ENCODE data around the gene GTPBP4.

Gene GTPBP4

DNA sequence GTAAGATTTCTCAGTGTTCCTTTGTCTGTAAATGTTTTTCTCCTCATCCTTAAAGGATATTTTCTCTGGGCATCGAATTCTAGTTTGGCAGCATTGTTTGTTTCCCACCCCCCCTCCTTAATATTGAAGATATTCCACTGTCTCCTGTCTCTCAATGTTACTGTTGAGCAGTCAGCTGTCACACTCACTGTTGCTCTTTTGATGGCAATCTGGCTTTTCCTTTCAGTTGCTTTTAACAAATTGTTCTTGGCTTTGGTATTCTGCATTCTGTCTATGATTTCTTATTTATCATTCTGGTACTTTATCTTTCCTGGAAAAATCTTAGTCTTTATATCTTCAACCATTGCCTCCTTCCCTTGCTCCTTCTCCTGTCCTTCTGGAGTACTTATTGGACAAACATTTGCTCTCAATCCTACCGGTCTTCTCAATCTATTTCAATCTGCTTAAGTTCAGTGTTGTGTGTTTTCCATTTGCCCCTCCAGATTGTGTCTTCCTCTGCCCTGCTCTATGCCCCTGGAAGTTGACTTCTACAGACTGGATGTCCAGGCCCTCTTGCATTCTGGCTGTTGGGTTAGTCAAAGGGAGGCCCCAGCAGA is 9.3 kb upstream of the GTPBP4 start:
- peak overlapping the region; percentile 19 for H3K27ac Mint-ChIP-seq
- no peaks in the 10 kb centered on the region for H3K4me1 Mint-ChIP-seq
- H3K27me3 Mint-ChIP-seq = no peaks in the 10 kb centered on the region
- peaks cover 15% of the 10 kb centered on the region for H3K9me3 Mint-ChIP-seq
- H3K36me3 Mint-ChIP-seq = peaks cover 13% of the 10 kb centered on the region
- H3K4me3 Mint-ChIP-seq = no peak overlapping the region

DNA sequence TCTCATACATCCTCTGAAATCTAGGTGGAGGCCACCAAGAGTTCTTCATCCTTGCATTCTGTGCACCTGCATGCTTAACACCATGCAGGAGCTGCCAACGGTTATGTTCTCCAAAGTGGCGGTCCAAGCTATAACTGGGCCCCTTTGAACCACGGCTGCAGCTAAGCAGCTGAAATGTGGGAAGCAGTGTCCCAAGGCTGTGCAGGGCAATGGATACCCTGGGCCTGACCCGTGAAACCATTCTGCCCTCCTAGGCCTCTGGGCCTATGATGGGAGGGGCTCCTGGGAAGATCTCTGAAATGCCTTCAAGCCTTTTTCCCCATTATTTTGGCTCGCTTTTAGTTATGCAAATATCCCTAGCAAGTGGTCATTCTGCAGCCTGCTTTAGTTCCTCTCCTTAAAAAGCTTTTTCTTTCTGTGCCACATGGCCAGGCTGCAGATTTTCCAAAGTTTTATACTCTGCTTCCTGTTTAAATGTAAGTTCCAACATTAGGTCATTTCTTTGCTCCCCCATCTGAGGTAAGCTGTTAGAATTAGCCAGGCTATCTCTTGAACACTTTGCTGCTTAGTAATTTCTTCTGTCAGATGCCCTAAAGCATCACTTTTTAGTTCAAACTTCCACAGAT is 7.7 kb upstream of the GTPBP4 start:
- peaks cover 15% of the 10 kb centered on the region for H3K9me3 Mint-ChIP-seq
- no peaks in the 10 kb centered on the region for H3K4me1 Mint-ChIP-seq
- H3K27ac Mint-ChIP-seq = no peak overlapping the region
- H3K27me3 Mint-ChIP-seq = no peaks in the 10 kb centered on the region
- H3K36me3 Mint-ChIP-seq = peaks cover 13% of the 10 kb centered on the region
- no peak overlapping the region for H3K4me3 Mint-ChIP-seq

DNA sequence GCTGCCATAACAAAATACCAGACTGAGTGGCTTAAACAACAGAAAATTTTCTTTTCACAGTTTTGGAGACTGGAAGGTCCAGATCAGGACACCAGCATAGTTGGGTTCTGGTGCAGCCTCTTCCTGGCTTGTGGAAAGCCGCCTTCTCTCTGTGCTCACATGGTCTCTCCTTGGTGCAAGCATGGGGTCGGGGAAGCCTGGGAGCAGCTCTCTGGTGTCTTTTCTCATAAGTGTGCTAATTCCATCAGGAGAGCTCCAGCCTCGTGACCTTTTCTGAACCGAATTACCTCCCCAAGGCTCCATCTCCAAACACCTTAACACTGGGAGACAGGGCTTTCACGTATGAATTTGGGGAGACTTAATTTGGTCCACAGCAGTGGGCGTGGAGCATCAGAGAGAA is 4.8 kb upstream of the GTPBP4 start:
- no peaks in the 10 kb centered on the region for H3K27me3 Mint-ChIP-seq
- no peak overlapping the region for H3K4me3 Mint-ChIP-seq
- peaks cover 11% of the 10 kb centered on the region for H3K36me3 Mint-ChIP-seq
- peaks cover 8% of the 10 kb centered on the region for H3K9me3 Mint-ChIP-seq
- no peak overlapping the region for H3K27ac Mint-ChIP-seq
- peaks cover 13% of the 10 kb centered on the region for H3K4me1 Mint-ChIP-seq

DNA sequence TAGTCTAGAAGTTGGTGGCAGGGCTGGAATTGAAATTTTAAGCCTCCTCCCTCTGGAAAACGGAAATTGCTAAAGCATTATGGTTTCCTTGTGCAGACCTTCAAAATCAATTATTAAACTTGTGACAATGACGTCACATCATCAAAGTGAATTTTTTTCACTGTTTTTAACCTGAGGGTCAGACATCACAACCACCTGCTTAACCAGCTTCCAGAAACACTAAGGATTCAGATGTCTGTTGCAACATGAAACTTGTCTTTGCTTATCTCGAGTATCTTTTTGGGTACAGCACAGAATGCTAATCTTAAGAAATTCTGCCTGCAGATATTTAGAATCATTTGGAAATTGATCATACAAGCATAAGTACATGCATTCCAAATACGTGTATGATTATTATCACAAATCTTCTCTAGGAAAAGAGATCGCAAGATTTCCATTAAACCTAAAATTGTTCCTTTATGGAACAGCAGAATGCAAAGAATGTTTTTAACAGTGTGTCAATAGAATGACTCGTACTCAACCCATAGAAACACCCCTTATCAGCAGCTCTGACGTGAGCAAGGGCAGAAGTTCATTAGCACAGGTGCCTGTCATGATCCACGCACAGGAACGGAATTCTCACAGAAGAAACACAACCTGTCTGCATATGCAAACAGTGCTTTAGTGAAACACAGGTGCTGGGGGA is 4.1 kb upstream of the GTPBP4 start:
- H3K9me3 Mint-ChIP-seq = peaks cover 3% of the 10 kb centered on the region
- H3K27ac Mint-ChIP-seq = no peak overlapping the region
- no peak overlapping the region for H3K4me3 Mint-ChIP-seq
- H3K36me3 Mint-ChIP-seq = peaks cover 10% of the 10 kb centered on the region
- H3K4me1 Mint-ChIP-seq = peaks cover 13% of the 10 kb centered on the region
- no peaks in the 10 kb centered on the region for H3K27me3 Mint-ChIP-seq

DNA sequence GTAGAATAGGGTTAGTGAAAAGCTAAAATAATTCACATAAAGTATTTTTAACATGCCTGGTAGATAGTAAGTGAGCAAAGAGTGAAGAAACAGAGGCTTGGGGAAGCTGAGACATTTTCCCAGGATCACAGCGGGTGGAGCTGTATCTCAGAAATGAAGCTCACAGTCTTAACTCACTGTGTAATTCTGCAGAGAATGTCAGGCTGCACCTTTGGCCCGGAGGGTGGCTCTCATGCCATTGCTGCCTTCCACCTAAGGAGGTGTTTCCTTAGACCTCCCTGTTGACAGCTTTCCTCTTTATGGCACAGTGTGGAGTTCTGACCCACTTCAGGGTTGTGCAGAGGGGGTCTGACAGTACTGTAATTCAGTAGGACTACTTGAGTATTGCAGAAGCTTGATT is 2.9 kb upstream of the GTPBP4 start:
- no peaks in the 10 kb centered on the region for H3K9me3 Mint-ChIP-seq
- H3K27me3 Mint-ChIP-seq = no peaks in the 10 kb centered on the region
- H3K27ac Mint-ChIP-seq = no peak overlapping the region
- no peak overlapping the region for H3K4me3 Mint-ChIP-seq
- peaks cover 25% of the 10 kb centered on the region for H3K4me1 Mint-ChIP-seq
- peaks cover 14% of the 10 kb centered on the region for H3K36me3 Mint-ChIP-seq

DNA sequence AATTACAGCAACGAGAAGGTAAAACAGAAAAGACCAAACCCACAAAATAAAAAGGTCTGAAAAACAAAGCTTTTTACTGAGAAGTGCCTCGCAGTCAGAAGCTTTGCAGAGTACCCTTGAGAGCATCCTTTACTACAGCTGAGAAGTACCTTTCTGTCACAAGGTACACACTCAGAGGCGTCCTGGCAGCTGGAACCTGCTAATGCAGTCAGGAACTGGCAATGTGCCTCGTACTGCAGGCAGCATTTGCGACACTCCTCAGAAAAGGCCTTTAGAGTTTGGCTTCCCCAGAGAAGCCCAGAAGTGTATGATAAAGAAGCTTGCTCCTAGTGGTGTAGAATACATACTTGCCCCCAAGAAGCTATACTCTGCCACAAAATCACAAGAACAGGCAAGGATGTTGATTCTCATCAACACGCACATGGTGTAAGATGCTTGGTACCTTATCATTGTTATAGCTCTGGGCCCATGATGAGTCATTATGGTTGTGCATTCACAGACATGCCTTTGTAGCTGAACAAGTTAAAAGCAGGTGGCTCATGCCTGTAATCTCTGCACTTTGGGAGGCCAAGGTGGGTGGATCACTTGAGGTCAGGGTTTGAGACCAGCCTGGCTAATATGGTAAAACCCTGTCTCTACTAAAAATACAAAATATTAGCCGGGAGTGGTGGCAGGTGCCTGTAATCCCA is 2.0 kb upstream of the GTPBP4 start:
- Mint-ChIP-seq H3K36me3 (peaks cover 9% of the 10 kb centered on the region), H3K27ac (peak overlapping the region; percentile 2), H3K4me3 (peak overlapping the region; percentile 94)

DNA sequence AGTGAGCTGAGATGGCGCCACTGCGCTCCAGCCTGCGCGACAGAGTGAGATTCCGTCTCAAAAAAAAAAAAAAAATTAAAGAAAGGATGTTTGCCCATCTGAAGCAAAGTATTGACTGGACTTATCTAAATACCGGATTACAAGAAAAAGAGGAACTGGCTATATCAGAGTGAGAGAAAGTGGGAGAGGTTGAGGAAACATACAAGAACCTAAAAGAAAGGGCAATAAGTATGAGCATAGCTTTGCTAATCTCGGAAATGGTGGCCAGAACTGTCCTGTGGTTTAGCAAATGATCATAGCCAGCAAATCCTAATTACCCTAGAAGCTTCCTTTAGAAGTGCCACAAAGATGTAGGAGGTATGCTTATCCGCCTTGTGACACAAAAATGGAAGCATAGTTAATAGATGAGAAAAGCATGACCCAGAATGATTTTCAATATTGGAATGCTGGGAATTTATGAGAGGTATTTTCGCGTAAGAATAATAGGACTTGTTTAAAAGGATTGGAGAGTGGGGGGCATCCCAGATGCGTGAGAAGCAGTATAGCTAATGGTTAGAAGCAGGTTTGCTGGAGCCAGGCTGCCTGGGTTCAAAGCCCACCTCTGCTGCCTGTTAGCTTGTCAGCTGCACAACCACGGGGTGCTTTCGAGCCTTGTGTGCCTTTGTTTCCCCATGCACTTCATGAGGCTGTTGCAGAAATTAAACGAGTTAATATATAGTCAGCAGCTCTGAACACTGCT is 1.2 kb upstream of the GTPBP4 start:
- Mint-ChIP-seq H3K27ac (peak overlapping the region; percentile 55), H3K4me1 (peaks cover 37% of the 10 kb centered on the region), H3K27me3 (no peaks in the 10 kb centered on the region), H3K36me3 (peaks cover 10% of the 10 kb centered on the region), H3K9me3 (no peaks in the 10 kb centered on the region), H3K4me3 (peak overlapping the region; percentile 94)

More for the DNA sequence above, 2.0 kb upstream of the GTPBP4 start:
- Mint-ChIP-seq H3K9me3 (no peaks in the 10 kb centered on the region), H3K27me3 (no peaks in the 10 kb centered on the region), H3K4me1 (peaks cover 34% of the 10 kb centered on the region)

DNA sequence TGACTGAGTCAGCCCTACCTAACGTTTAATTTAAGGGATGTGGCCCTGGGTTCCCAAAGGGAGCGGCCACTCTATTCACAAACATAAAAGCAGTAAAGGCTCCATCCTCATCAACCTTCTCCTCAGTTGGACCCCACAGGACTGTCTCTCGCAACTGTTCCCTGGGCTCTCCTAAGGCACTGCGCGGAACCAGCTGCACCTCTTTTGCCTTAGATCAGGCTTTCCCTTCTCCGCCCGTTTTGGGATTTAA is 689 bp upstream of the GTPBP4 start:
- peaks cover 40% of the 10 kb centered on the region for H3K4me1 Mint-ChIP-seq
- H3K27me3 Mint-ChIP-seq = no peaks in the 10 kb centered on the region
- peaks cover 12% of the 10 kb centered on the region for H3K36me3 Mint-ChIP-seq
- no peaks in the 10 kb centered on the region for H3K9me3 Mint-ChIP-seq
- peak overlapping the region; percentile 55 for H3K27ac Mint-ChIP-seq
- H3K4me3 Mint-ChIP-seq = peak overlapping the region; percentile 94

DNA sequence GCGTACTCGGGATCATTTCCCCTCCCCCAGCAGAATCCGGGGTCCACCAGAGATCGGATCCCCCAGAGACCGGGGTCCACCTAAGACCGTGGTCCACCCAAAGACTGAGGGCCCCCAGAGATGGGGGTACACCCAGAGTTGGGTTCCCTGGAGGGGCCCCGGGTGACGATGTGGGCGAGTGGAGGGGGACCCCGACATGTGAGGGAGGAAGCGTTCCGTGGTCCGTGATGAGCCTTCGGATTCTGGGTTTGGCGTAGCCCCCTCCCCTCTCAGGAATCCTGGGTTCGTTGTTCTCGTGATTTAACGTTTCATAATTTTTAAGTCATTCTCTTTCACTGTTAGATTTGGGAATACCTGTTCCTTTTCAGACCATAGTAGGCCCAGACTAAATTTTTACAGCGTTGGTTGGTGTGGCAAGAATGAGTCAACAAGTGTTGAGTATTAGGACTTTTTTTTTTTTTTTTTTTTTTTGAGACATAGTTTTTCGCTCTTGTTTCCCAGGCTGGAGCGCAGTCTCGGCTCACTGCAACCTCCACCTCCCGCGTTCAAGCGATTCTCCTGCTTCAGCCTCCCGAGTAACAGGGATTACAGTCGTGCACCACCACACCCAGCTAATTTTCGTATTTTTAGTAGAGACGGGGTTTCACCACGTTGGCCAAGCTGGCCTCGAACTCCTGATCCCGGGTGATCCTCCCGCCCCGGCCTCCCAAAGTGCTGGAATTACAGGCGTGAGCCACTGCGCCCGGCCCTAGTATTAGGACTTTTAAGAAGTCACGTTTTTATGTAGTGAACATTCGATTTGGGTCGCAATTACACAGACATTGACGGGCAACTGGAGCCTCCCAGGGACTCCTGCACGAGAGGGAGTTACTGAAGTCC is 672 bp downstream of the GTPBP4 start:
- no peaks in the 10 kb centered on the region for H3K27me3 Mint-ChIP-seq

DNA sequence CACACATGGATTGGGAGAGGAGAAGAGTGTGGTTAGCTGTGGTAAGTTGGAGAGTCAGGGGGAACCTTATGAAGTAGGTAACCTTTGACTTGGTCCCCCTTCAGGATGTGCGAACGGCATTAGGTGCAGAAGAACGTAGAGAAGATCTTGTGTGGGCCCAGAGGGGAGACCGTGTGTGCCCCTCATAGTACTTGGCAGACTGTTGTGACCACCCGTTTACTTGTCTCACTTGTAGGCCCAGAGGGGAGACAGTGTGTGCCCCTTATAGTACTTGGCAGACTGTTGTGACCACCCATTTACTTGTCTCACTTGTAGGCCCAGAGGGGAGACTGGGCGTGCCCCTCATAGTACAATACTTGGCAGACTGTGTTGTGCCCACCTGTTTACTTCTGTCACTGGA is 2.6 kb downstream of the GTPBP4 start:
- peaks cover 40% of the 10 kb centered on the region for H3K4me1 Mint-ChIP-seq
- H3K9me3 Mint-ChIP-seq = no peaks in the 10 kb centered on the region
- H3K36me3 Mint-ChIP-seq = peaks cover 25% of the 10 kb centered on the region
- no peaks in the 10 kb centered on the region for H3K27me3 Mint-ChIP-seq
- H3K4me3 Mint-ChIP-seq = peak overlapping the region; percentile 94
- no peak overlapping the region for H3K27ac Mint-ChIP-seq

More for the DNA sequence above, 672 bp downstream of the GTPBP4 start:
- Mint-ChIP-seq H3K27ac (peak overlapping the region; percentile 97), H3K4me3 (peak overlapping the region; percentile 94), H3K4me1 (peaks cover 40% of the 10 kb centered on the region), H3K9me3 (no peaks in the 10 kb centered on the region), H3K36me3 (peaks cover 13% of the 10 kb centered on the region)

DNA sequence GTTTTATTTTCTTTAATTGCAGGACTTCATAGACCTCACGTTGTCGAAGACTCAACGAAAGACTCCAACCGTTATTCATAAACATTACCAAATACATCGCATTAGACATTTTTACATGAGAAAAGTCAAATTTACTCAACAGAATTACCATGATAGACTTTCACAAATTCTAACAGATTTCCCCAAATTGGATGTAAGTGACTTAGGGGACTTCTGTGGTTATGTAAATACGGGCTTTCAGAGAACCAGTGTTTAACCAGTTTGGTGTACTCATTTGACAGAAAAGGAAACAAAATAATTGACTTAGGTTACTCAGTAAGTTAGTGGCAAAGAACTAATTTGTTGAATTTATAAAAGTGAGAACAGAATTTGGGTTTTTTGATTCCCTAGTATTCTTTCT is 4.2 kb downstream of the GTPBP4 start:
- H3K4me1 Mint-ChIP-seq = peaks cover 27% of the 10 kb centered on the region
- no peak overlapping the region for H3K4me3 Mint-ChIP-seq
- H3K36me3 Mint-ChIP-seq = peaks cover 31% of the 10 kb centered on the region
- no peaks in the 10 kb centered on the region for H3K27me3 Mint-ChIP-seq
- no peak overlapping the region for H3K27ac Mint-ChIP-seq
- H3K9me3 Mint-ChIP-seq = no peaks in the 10 kb centered on the region

DNA sequence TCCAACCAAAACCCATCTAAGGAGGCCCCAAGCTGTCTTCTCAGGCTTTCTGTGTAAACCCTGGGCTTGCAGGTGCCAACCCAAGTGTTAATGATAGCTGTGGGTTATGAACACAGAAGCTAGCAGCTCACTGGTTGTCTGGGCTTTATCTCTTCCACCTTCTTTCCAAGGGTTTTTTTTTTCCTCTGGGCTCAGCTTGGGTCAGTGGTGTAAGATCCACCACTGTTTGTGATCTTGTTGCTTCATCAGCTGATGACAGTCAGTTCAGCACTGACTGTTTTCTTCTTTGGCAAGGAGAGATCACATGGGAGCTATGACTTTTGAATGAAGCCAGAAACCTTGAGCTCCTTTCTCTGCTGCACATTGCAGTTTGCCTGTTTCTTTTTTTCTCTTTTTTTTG is 4.6 kb downstream of the GTPBP4 start:
- H3K27me3 Mint-ChIP-seq = no peaks in the 10 kb centered on the region
- H3K36me3 Mint-ChIP-seq = peaks cover 34% of the 10 kb centered on the region
- H3K4me1 Mint-ChIP-seq = peaks cover 27% of the 10 kb centered on the region
- H3K27ac Mint-ChIP-seq = no peak overlapping the region
- no peaks in the 10 kb centered on the region for H3K9me3 Mint-ChIP-seq
- H3K4me3 Mint-ChIP-seq = no peak overlapping the region

DNA sequence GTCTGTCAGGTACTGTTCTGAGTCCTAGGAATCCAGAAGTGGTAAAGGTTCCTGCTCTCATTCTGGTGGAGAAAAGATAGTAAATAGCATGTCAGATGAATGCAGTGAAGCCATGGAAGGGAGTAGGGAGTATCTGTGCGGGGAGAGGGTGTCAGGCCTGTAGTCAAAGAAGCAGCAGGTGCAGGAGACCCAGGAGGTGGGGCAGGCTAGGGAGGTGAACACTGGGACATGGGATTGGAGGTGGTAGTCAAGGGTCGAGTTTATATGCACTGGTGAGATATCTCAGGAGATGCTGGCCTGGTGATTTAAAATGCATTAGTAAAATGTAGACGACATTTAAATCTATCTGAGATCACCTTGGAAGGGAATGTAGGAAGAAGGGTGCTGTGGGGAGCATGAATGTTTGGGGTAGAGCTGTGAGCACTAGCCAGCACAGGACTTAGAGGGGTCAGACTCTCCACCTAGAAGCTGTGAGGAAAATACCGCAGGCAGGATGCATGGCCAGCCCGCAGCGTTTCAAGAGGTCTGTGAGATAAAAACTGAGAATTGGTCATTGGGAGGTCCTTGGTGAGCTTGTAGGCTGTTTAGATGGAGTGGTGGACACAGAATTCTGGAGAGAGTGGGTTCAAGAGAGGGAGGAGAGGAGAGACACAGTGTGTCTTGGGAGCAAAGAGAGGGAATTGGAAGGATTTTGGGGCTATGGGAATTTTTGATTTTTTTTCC is 6.8 kb downstream of the GTPBP4 start:
- Mint-ChIP-seq H3K4me3 (no peak overlapping the region), H3K27ac (peak overlapping the region; percentile 78), H3K9me3 (no peaks in the 10 kb centered on the region), H3K36me3 (peaks cover 29% of the 10 kb centered on the region), H3K27me3 (no peaks in the 10 kb centered on the region), H3K4me1 (peaks cover 18% of the 10 kb centered on the region)

DNA sequence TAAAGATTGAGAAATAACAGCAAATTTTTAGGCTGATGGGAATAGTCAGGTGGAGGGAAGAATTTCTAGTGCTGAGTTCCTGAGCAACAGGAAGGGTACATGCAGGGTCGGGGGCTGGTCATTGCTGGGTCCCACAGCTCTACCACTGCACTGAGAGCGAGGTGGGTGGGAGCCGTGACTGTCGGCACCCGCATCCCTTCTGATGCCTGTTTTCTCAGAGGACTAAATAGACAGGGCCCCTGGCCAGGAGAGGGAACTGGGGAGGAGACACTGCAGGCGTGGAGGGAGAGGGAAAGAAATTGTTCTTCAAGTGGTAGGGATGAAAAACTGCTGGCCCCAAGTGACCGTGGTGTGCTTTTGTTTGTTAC is 7.3 kb downstream of the GTPBP4 start:
- Mint-ChIP-seq H3K4me3 (no peak overlapping the region), H3K27me3 (no peaks in the 10 kb centered on the region), H3K27ac (no peak overlapping the region)

More for the DNA sequence above, 7.3 kb downstream of the GTPBP4 start:
- Mint-ChIP-seq H3K36me3 (peaks cover 28% of the 10 kb centered on the region), H3K4me1 (peaks cover 14% of the 10 kb centered on the region), H3K9me3 (no peaks in the 10 kb centered on the region)

All from activated naive CD4-positive, alpha-beta T cell treated with anti-CD3 and anti-CD28 coated beads, Interleukin-2, amount 50 U/mL, for 24 hours (primary cell).